ENCODE results near the gene NOL12.

DNA sequence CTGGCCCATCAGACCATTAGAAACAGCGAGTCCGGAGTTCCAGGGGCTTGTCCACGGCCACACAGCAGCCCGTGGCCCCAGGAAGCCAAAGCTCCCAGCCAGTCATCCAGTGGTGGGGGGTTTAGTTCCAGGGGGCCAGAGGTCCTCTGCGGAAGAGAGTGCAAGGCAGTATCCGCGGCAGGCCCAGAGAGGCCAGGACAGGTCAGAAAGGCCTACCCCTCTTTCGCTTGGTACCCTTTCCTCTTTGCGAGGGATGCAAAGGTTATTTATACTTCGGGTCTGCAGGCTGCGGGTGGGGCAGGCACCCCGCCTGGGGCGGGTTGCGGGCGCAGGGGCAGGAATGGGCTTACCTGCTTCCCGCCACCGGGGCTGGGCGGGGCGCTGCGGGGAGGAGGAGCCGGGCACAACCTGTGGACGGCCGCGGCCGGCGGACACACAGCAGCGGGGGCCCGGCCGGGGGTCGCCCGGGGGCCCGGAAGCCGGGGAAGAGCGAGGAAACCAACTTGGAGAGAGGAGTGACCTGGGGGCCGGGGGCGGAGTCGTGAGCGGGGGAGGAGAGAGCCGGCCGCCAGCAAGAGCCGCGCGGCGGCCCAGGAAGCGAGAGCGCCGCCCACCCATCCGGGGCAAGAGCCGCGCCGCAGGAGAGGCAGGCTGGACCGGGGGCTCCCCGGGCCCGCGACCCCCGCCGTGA is 46.9 kb upstream of the NOL12 start, which contains the start of gene SH3BP1:
- TF ChIP-seq, protein P1, sequence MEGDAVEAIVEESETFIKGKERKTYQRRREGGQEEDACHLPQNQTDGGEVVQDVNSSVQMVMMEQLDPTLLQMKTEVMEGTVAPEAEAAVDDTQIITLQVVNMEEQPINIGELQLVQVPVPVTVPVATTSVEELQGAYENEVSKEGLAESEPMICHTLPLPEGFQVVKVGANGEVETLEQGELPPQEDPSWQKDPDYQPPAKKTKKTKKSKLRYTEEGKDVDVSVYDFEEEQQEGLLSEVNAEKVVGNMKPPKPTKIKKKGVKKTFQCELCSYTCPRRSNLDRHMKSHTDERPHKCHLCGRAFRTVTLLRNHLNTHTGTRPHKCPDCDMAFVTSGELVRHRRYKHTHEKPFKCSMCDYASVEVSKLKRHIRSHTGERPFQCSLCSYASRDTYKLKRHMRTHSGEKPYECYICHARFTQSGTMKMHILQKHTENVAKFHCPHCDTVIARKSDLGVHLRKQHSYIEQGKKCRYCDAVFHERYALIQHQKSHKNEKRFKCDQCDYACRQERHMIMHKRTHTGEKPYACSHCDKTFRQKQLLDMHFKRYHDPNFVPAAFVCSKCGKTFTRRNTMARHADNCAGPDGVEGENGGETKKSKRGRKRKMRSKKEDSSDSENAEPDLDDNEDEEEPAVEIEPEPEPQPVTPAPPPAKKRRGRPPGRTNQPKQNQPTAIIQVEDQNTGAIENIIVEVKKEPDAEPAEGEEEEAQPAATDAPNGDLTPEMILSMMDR (conservative IDR thresholded peaks at IDR 0.05; ENCODE audit: low read depth, low read length): no peak
- TF ChIP-seq EZH2 (IDR thresholded peaks at IDR 0.05; ENCODE audit: low read length, unreplicated experiment) (no peak), EZH2phosphoT487 (IDR thresholded peaks at IDR 0.05; ENCODE audit: borderline replicate concordance, low read length) (no peak)

Data from PC-3 (cell line).